Measurements from ENCODE around the gene GATA5.
"Not testable (repeated sequence)": the region's sequence is repeated elsewhere in the genome, so short reads cannot be mapped to it uniquely, and the experiment has no call there.

The GATA5 gene

DNA sequence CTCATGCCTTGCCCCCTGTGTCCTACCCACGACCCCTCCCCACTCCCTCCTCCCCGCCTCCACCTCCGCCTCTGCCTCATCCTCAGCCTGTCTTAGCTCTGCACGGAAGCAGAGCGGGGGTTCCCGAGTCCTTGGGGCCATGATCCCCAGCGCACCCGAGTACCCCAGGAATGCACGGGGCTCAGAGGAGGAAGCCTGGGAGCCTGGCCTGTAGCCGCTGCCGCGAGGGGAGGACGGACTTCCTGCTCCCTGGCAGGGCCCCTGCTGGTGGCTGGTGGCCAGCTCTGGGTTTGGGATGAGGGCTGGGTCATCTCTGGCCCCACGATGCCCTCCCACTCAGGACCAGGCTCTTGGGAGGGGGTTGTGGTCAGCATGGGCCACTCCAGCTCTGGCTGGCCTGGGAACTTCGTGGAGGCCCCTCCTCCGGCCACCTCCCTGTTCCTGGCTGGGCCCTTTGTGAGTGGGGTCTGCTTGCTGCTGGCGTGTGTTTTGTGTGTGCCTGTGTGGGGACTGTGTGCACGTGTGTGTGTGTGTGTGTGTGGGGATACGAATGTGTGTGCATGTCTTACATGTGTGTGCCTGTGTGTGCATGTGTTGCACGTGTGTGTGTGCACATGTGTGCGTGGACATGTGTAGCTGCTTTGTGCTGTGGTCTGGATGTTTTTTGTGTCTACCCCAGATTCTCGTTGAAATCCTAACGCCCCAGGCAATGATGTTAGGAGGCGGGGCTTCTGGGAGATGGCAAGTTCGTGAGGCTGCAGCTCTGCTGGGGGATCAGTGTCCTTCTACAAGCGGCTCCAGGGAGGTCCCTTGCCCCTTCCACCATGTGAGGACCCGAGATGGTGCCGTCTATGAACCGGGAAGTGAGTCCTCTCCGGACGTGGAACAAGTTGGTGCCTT lies 47.1 kb downstream of the GATA5 start:
- no peak for DNase-seq

DNA sequence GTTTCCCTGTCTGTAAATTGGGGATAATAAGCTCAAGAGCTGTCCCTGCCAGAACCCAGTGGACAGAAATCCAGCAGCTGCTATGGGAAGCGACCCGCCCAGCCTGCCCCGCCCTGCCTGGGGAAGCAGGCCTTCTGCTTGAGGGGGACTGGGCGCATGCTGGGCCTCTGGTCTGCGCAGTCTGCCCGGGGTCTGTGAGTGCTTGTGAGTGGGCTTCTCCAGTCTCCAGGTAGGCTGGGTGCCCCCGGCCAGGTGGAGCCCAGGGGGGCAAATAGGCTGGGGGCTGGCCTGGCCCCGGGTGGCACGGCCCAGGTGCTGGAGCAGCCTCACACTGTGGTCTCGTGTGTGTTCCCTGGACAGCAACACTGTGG lies 47.8 kb downstream of the GATA5 start:
- DNase-seq: no peak

DNA sequence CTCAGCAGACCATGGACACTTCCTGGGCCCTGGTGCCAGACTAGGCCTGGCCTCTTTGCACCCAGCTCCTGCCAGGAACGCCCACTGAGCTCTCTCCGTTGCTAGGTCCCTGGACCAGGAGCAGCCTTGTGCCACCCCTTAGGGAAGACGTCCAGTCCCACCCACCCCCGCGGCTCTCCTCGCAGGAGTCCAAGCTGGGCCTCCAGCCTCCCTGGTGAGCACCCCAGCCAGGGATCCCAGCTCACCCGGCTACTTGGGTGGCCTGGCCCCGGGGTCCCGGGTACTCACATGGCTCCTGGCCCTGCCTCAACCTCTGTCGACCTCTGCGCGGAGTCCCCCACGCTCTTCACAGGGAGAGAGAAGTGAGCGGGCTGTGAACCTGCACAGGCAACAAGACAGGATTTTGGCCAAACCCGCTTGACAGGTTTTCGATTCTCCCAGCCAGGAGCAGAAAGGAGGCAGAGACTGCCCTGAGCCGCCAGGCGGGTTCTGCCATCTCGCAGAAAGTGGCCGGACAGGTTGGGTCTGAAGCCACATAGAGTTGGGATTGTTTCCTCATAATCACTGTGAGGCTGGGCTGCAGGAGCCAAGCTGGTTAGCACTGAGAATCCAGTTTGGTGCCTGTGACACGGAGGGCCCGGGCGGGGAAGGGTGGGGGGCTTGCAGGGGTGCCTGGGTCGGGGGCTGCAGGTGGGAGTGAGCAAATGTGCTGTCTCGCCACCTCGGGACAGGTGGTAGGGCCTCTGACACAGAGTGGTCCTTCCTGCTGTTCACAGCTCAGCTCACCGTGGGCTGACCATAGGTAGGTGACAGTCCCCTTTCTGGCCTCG lies 48.4 kb downstream of the GATA5 start, which contains the start of gene RBBP8NL:
RBBP8NL (minus strand) TSS at position 368 of the 830 bp plus-strand sequence. CDS start 7,892 bp downstream, outside the sequence.
- DNase-seq: no peak

DNA sequence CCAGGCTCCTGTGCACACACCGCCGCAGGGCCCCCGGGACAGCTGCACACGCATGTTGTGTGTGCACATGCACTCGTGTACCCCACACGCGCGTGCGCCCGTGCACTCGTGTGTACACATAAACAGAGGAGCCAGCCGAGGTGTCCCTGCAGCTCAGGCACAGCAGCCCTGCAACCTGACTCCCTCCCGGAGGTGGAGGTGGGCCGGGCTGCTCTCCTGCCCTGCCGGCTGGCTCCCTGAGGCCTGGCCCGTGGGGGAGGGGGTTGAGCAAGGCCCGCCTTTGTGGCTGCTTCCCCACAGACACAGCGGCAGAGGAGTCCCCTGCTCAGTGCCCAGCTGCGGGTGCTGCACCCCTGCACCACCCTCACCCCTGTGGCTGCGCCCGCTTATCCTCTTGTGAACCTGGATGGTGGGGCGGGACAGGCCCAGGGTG lies 49.1 kb downstream of the GATA5 start:
- DNase-seq: no peak

DNA sequence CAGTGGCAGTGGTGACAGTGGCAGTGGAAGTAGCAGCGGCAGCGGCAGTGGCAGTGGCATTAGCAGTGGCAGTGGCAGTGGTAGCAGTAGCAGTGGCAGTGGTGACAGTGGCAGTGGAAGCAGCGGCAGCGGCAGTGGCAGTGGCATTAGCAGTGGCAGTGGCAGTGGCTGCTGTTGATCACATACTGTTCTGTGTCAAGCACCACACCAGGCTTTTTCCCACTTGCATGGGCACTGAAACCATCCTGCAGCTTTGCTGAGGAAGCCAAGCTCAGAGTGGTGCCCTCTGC lies 49.8 kb downstream of the GATA5 start:
- not testable (repeated sequence) for DNase-seq

DNA sequence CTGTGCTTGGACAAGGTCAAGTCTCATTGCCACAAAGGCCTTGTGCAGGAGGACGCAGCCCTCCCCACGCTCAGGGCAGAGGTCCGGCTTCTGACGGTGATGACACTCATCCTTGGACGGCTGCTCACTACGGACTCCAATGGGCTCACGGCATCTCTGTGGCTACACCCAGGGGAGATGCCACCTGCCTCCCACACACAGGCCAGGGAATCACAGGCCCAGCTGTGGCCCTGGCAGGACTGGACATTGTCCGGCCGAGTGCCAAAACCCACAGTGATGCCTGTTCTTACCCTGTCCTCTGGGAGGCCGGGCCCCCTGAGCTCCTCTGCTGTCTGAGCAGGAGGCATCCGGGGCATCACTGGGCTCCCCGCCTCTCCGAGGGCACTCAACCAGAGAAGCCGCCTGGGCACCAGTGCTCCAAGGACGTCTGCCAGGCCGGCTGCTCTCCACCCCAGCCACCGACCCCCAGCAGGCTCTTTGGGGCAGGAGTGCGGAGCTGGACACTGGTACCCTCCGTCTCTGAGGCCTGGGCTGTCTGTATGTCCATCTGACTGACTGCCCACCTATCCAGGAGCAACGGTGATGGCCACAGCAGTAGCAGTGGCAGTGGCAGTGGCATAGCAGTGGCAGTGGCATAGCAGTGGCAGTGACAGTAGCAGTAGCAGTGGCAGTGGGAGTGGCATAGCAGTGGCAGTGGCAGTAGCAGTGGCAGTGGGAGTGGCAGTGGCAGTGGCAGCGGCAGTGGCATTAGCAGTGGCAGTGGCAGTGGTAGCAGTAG lies 50.3 kb downstream of the GATA5 start:
- no peak for DNase-seq

DNA sequence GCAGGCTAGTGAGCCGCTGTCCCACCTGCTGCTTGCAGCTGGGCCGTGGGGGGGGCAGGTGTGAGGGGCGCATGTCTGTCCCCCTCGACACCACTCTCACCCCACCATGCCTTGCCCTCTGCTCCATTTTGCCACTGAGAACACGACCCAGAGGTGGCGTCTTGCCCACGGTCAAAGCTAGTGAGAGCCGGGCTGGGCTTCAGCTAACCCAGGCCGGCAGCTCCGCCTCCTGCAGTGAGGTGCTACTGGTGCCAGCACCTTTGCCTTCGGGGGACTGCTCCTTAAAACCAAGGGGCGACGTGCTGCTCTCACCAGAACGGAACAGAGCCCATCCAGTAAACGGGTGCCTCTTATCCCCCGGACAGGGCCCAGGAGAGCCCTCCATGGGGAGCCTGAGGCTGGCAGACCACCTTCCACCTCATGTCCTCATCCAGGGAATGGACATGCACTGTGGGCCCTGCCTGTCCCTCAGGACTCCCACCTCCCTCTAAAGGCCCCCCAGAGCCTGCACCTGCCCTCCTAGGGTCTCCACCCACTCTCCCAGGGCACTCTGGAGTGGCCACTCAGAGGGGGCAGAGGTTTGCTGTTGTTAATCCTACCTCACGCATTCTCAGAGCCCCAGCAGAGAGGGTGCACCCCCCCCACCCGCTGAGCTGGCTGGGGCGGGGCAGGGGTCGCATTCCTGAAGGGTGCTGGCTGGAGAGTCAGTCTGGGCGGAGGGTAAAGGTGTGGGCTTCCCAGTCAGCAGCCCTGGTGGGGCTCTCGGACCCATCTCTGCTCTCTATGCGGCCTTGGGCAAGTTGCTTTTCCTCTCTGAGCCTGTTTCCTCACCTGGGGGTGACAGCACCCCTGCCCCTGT lies 51.3 kb downstream of the GATA5 start:
- DNase-seq: no peak

DNA sequence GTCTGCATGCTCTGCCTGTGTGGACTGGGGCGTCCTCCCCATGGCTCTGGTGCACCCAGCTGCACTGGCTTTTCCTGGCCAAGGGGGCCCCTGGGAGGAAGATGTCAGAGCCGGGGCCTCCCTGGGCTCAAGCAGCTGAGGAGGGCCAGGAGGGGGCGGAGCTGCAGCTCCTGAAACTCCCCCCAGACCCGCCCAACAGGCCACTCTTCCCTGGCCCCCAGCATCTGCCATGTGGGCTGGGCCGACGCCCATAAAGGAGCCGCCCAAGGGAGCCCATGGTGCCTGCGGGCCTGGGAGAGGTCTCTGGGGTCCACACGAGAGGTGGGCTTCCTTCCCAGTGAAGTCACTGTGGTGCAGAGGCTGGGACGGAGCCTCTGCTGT lies 52.5 kb downstream of the GATA5 start:
- no peak for DNase-seq

DNA sequence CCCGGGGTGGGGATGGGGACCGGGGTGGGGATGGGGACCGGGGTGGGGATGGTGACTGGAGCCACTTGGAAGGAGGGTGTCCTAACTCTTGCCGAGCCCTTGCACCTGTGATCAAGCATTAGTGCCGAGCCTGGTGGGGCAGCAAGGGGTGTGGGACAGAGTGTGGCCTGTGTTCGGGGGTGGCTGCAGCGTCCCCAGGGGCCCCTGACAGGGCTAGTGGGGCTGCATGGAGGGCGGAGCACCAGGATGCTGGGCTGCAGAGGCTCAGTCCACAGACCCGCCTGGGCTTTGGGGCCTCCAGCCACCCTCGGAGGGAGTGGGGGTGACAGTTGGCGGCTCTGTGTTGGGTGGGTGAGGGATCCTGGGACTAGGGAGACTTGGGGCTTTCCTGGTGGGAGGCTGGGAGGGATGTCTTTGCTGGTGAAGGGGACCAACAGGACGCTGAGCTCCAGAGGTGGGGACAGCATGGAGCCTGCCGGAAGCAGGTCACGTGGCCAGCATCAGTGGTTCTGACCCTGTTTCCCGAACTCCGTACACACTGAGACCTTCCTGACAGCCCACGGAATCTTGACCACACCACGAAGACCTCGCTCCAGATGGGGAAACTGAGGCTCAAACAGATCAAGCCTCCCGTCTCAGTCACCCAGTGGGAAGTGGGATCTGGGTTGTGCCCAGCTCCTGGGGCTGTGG lies 53.0 kb downstream of the GATA5 start:
- DNase-seq: no peak

DNA sequence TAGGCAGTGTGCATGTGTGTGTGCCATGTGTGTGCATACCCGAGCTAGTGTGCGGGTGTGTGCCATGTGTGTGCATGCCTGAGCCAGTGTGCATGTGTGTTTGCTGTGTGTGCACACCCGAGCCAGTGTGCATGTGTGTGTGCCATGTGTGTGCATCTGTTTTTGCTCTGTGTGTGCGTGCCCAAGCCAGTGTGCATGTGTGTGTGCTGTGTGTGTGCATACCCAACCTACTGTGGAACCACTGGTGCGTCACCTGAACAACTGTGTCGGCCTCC lies 54.1 kb downstream of the GATA5 start:
- no peak for DNase-seq

DNA sequence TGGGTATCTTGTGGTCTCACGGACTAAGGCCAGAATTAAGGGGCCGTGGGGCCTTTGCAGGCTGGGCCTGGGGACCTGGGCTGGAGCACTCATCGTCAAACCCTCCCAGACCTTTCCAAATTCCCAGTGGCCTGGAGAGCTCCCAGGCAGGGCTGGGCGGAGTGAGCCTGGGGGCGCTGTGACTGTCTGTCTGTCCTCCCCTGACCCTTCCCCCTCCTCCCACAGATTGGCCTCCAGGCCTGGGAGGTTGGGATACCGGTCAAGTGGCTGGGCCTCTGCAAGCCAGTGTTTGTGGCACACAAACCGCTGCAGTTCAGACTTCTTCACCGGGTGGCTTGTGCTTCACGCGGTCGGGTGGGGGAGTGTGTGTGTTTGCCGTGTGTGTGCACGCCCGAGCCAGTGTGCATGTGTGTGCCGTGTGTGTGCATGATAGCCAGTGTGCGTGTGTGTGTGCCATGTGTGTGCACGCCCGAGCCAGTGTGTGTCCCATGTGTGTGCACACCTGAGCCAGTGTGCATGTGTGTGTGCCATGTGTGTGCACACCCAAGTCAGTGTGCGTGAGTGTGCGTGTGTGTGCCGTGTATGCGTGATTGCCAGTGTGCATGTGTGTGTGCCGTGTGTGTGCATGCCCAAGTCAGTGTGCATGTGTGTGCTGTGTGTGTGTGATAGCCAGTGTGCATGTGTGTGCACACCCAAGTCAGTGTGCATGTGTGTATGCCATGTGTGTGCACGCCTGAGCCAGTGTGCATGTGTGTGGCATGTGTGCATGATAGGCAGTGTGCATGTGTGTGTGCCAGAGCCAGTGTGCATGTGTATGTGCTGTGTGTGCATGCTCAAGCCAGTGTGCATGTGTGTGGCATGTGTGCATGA lies 54.7 kb downstream of the GATA5 start:
- no peak for DNase-seq

DNA sequence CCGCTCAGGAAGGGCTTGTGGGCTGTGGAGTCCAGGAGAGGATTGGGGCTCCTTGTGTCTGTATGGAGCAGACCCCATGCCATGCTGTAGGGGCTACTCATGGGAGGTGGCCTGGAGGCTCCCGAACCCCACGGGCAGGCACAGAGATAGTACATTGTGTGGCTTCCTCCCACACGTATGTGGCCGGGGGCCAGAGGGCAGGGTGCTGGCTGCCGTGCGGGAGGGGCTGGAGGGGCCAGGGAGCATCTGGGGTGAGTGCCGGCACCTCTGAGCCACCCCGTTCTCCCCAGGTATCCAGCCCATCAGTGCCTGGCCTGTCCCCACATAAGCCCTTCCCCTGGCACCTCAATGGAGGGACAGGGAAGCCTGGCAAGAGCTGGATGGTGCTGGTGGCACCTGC lies 56.0 kb downstream of the GATA5 start:
- no peak for DNase-seq

DNA sequence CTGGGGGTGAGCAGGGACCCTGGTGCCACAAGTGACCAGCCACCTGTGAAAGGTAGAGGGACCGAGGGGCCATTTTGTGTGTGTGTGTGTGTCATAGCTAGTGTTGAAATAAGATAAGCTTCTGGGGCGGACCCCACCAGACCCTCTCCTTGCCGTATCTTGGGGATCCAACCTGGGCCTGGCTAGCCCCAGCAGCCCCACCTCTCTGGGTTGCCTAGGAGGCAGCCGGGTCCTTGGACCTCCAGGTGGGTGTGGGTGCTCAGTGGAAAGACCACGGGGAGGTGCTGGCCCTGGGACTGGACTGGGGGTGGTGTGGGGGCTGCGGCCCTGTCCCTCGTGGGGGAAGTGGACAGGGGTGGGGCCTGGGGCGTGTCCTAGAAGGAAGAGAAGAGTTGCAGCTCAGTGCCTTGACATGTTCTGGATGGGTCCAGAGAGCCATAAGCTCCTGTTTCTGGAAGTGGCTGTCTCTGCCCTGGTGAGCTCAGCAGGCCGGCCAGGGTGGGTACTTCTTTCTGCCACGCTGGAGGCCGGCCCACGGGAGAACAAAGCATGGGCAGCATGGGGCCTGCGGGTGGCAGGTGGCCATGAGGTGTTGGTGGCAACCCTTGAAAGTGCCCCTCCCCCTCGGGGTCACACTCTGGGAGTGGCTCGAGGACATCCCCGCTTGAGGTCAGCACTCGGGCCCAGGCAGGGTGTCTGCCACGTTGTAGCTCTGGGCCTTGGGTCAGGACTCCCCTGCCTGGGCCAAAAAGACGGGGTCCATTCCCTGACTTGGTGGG lies 56.9 kb downstream of the GATA5 start:
- no peak for DNase-seq

DNA sequence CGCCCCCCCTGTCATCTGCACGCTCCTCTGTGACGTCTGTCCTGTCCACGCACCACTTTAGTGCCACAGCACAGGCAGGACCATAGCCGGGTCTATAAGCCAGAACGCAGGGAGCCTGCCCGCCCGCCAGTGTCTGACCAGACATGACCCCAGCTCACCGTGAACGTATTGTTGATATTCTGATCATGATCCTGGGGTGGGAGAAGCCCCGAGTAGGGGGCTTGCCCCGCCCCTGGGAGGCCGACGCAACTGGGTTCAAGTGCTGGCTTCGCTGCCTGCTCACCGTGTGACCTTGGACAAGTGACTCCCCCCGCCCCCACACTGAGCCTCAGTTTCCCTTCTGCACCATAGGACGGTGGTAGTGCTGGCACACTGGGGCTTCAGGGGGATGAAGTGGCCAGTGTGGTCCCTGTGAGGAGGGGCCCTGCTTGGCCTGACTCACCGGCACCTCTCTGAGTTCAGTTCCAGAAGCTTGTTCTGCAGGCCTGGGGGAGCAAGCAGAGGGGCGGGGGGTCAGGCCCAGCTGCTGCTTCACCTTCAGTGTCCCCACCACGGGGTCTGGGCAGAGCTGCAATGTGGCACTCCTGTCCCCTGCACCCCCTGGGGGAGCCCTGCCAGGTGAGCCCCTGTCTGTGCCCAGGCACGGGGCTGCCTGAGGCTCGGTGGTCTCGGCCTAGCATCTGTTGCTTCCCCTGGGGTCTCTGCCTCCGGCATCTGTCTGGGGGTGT lies 57.6 kb downstream of the GATA5 start:
- no peak for DNase-seq

DNA sequence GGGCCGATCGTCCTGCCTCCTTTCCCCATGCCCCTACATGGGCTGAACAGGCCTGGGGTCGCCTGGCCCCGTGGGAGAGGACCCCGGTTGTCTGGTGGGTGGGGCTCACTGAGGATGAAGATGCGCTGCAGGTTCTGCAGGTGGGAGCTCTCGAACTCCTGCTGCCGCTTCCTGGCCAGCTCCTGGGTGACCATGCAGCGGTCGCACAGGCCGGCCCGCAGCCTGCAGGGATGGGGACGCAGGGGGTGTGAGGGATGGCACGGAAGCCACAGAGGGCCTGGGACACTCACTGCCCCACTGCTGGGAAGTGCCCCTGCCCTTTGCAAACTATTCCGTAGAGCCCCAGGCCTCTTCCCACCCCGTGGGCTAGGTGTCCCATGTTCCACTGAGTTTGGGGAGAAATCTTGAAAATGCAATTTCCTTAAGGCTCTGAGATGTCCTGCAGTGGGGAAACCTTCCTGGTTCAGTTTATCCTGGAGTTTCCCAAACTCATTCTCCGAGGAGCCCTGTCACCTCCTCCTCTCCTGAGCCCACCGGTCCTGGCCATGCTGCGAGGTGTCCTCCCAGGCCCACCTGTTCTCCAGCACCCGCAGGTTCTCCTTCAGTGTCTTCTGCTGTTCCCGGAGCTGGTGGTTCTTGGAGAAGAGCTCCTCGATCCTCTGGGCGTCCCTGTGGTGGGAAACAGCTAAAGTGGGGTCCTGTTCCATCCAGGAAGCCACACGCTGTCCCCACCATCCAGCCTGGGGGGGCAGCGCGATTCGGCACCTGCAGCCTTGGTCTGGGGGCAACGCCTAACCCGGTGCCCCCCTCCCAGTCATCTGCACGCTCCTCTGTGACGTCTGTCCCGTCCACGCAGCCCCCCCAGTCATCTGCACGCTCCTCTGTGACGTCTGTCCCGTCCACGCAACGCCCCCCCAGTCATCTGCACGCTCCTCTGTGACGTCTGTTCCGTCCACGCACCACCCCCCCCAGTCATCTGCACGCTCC lies 58.9 kb downstream of the GATA5 start:
- no peak for DNase-seq

DNA sequence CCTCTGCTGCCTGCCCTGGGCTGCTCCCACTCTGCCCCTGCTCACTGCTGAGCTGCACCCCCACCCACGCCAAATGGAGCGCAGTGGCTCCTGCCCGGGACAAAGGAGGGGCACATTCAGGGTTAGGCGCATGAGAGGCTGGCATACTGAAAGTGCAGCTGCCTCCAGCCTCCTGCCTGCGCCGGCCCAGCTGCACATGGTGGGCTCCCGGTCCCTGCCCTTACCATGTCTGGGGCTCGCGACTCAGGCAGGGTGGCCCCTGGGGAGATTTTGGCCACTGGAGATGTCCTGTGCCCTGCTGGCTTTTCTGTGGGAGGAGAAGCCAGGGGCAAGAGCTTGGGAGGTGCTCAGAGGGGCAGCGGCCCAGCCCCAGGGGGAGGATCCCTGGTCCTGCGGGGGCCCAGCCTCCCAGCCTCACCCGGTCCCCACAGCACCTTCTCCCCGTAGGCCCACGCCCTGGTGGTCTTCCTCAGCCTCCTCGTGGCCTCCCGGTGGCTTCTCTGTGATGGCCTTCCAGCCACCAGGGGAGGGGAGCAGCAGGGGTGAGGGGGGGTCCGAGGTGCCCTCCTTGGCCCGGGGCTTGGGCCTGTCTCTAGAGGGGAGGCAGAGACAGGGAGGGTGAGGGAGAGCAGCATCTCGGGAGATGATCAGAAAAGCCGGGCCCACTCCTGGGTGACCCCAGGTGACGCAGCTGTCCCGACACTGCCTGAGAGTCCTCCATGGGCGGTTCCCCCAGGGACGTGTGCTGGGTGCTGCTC lies 60.3 kb downstream of the GATA5 start:
- DNase-seq: no peak

DNA sequence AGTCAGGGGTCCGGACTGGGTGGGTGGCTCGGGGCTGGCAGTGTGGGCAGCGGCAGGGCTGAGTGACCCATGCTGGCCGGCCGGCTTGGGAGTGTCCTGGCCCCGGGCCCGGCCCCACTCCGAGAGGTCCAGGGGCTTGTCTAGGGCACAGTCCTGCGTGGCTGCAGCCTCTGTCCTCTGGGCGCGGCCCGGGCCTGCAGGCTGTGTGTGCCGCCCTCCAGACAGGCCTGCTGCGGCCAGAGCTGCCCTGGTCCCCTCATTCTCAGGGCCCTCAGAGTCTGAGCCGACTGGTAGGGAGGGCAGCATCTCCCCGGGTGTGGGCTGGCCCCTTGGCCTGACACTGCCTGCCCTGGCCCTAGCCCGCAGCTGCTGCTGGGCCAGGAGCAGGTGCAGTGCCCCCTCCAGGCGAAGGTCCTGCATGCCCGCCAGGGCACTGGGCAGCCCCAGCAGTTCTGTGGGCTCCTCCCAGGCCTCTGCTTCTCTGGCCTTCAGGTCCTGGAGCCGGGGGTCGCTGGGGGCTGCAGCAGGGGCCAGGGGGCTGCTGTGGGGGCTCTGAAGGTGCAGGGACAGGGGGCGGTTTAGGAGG lies 61.8 kb downstream of the GATA5 start:
- no peak for DNase-seq
